ENCODE measurements around the gene CSNK1G2. TPM values are rescaled to one million over a fixed set of nuclear protein-coding genes. Genes with fewer than 3 reads are reported as not detected.

CSNK1G2 gene
- total RNA-seq, 2 donors from 2014 or later = 55.5 to 92.4 TPM

- Histone ChIP-seq H3K4me1 (ENCODE audit: control insufficient read depth in 1 of 2, low read depth in 2 of 2) (no peaks in the 10 kb centered on the region), H3K27me3 (replicated peaks; ENCODE audit: insufficient read depth) (no peaks in the 10 kb centered on the region), H3K9me3 (no peaks in the 10 kb centered on the region), H3K36me3 (no peaks in the 10 kb centered on the region), H3K27ac (no peak overlapping the region), H3K4me3 (no peak overlapping the region)
- DNase-seq (ENCODE audit: low spot score) = no peak
- TF ChIP-seq CTCF (IDR thresholded peaks at IDR 0.05) = no peak
- ATAC-seq (ENCODE audit: insufficient number of reproducible peaks, low FRiP score, low read depth) = no peak
Observed at GRCh38 chr19:1959928-1960589, 19.1 kb downstream of the CSNK1G2 start.

- Histone ChIP-seq H3K4me3 (no peak overlapping the region), H3K27ac (no peak overlapping the region), H3K9me3 (no peaks in the 10 kb centered on the region), H3K4me1 (ENCODE audit: control insufficient read depth in 1 of 2, low read depth in 2 of 2) (no peaks in the 10 kb centered on the region), H3K27me3 (replicated peaks; ENCODE audit: insufficient read depth) (no peaks in the 10 kb centered on the region), H3K36me3 (peaks cover 2% of the 10 kb centered on the region)
- TF ChIP-seq CTCF (IDR thresholded peaks at IDR 0.05) = no peak
- DNase-seq (ENCODE audit: low spot score) (no peak), ATAC-seq (ENCODE audit: insufficient number of reproducible peaks, low FRiP score, low read depth) (no peak)
Observed at GRCh38 chr19:1961000-1961883, 20.3 kb downstream of the CSNK1G2 start.

- Histone ChIP-seq H3K36me3 (peaks cover 2% of the 10 kb centered on the region), H3K27ac (no peak overlapping the region), H3K27me3 (replicated peaks; ENCODE audit: insufficient read depth) (no peaks in the 10 kb centered on the region), H3K4me3 (no peak overlapping the region), H3K4me1 (ENCODE audit: control insufficient read depth in 1 of 2, low read depth in 2 of 2) (no peaks in the 10 kb centered on the region), H3K9me3 (no peaks in the 10 kb centered on the region)
- DNase-seq (ENCODE audit: low spot score) (no peak), ATAC-seq (ENCODE audit: insufficient number of reproducible peaks, low FRiP score, low read depth) (no peak)
- TF ChIP-seq CTCF (IDR thresholded peaks at IDR 0.05) = no peak
Observed at GRCh38 chr19:1962674-1963073, 21.7 kb downstream of the CSNK1G2 start.

- no peak overlapping the region for H3K27ac ChIP-seq
- DNase-seq (ENCODE audit: low spot score) (no peak), ATAC-seq (ENCODE audit: insufficient number of reproducible peaks, low FRiP score, low read depth) (no peak)
- H3K4me1 ChIP-seq (ENCODE audit: control insufficient read depth in 1 of 2, low read depth in 2 of 2) = no peaks in the 10 kb centered on the region
- H3K4me3 ChIP-seq = no peak overlapping the region
- TF ChIP-seq CTCF (IDR thresholded peaks at IDR 0.05) = no peak
- no peaks in the 10 kb centered on the region for H3K27me3 ChIP-seq (replicated peaks; ENCODE audit: insufficient read depth)
- no peaks in the 10 kb centered on the region for H3K9me3 ChIP-seq
- peaks cover 15% of the 10 kb centered on the region for H3K36me3 ChIP-seq
Observed at GRCh38 chr19:1967087-1967608, 26.2 kb downstream of the CSNK1G2 start.
